Measurements from ENCODE around the gene GABBR2. TPM values are rescaled to one million over a fixed set of nuclear protein-coding genes. Genes with fewer than 3 reads are reported as not detected.

GABBR2 gene
- total and polyA plus RNA-seq, 2 of the 8 experiments (the other 6 are each of a cell fraction or from before 2014, with no cell fraction given) = 0.50 to 1.2 TPM

GRCh38 chr9:98479967-98480847 lies 228.5 kb downstream of the GABBR2 start:
- no peak overlapping the region for H3K56ac ChIP-seq (replicated peaks; ENCODE audit: insufficient read length, low read depth, low read length)
- DNase-seq (ENCODE audit: low read depth in 1 of 2, low spot score in 2 of 2) (no peak), FAIRE-seq (no peak)
- no peak overlapping the region for H3K14ac ChIP-seq (ENCODE audit: insufficient read length)
- H4K8ac ChIP-seq (ENCODE audit: extremely low read depth, insufficient read depth, low read length) = no peak overlapping the region
- H3K4me2 ChIP-seq (ENCODE audit: insufficient read depth in 1 of 2, low read depth in 2 of 2, low read length in 2 of 2) = no peak overlapping the region
- POLR2A ChIA-PET (ENCODE audit: partially characterized antibody) = no interaction called here
- H2BK15ac ChIP-seq (ENCODE audit: low read length) = no peak overlapping the region
- CTCF ChIA-PET (ENCODE audit: partially characterized antibody) = interaction anchor here (0.7 to 1.6 kb wide), 5 partner anchors 10 to 557 kb away, joined by 3 to 5 read pairs (median 3); no protein-coding TSS in a partner anchor
- 86% methylated on average over 5 of the region's 5 CpGs; no CpG with 5 or more reads in 1 of the 2 experiments for WGBS, 2 experiments (ENCODE audit: extremely low coverage in 1 of 2, insufficient coverage in 1 of 2, insufficient read length in 1 of 2, insufficient replicate concordance in 2 of 2, low coverage in 1 of 2, low lambda C conversion rate in 2 of 2, missing lambda C conversion rate in 1 of 2)
- H3K23me2 ChIP-seq (ENCODE audit: low read depth, low read length) = peaks cover 2% of the 10 kb centered on the region; the same call in 1 of the 2 replicates
- no peaks in the 10 kb centered on the region for H3K36me3 ChIP-seq (ENCODE audit: control insufficient read depth in 2 of 4, insufficient read depth in 4 of 4, low read length in 3 of 4)
- no peak overlapping the region for H3K27ac ChIP-seq (ENCODE audit: low read depth, low read length)
- no peak overlapping the region for H3K9ac ChIP-seq (replicated peaks in 1 of 4; ENCODE audit: extremely low read depth in 1 of 4, low read depth in 3 of 4, low read length in 3 of 4)
- no peak overlapping the region for H2BK5ac ChIP-seq (ENCODE audit: low read depth, low read length)
- no peak overlapping the region for H4K91ac ChIP-seq (replicated peaks; ENCODE audit: insufficient read length, low read length)
- no peak overlapping the region for H2BK12ac ChIP-seq (ENCODE audit: low read depth, low read length)
- H4K5ac ChIP-seq (ENCODE audit: insufficient read length, low read depth, low read length) = no peak overlapping the region
- TF ChIP-seq CBX8 (IDR thresholded peaks at IDR 0.05; ENCODE audit: borderline replicate concordance, low read depth, low read length) (no peak), ASH2L (IDR thresholded peaks at IDR 0.05; ENCODE audit: low read length) (no peak), HDAC6 (IDR thresholded peaks at IDR 0.05; ENCODE audit: low read depth, low read length) (no peak), POLR2A (IDR thresholded peaks at IDR 0.05; ENCODE audit: control extremely low read depth in 1 of 2, low read depth in 2 of 2, low read length in 2 of 2) (no peak), SP4 (IDR thresholded peaks at IDR 0.05; ENCODE audit: low read length) (no peak), POLR2AphosphoS5 (IDR thresholded peaks at IDR 0.05; ENCODE audit: low read depth, low read length) (no peak), BCL11A (IDR thresholded peaks at IDR 0.05; ENCODE audit: low read depth in 2 of 2, low read length in 2 of 2) (no peak), HDAC2 (IDR thresholded peaks at IDR 0.05; ENCODE audit: borderline replicate concordance in 1 of 2, low read depth in 2 of 2, low read length in 2 of 2) (no peak), MAX (IDR thresholded peaks at IDR 0.05) (no peak), CHD1 (IDR thresholded peaks at IDR 0.05; ENCODE audit: low read depth, low read length) (no peak), CTBP2 (IDR thresholded peaks at IDR 0.05; ENCODE audit: borderline replicate concordance, insufficient read depth, insufficient read length, low read length) (no peak)
- H3K4me1 ChIP-seq (replicated peaks in 1 of 4; ENCODE audit: control insufficient read depth in 3 of 4, insufficient read depth in 4 of 4, low read length in 3 of 4) = no peaks in the 10 kb centered on the region
- no peak overlapping the region for H2BK120ac ChIP-seq (replicated peaks; ENCODE audit: low read depth, low read length)
- H3K23ac ChIP-seq (ENCODE audit: insufficient read length) = no peak overlapping the region
- H2BK20ac ChIP-seq (ENCODE audit: low read length) = no peak overlapping the region
- H2AK5ac ChIP-seq (ENCODE audit: low read depth, low read length) = no peak overlapping the region
- H3K9me3 ChIP-seq (ENCODE audit: insufficient read depth in 2 of 2, low read depth in 1 of 2, low read length in 1 of 2) = no peaks in the 10 kb centered on the region
- H3K79me1 ChIP-seq (ENCODE audit: low read depth, low read length) = no peaks in the 10 kb centered on the region
- no peak overlapping the region for H3K18ac ChIP-seq (ENCODE audit: extremely low read depth, low read length)
- no peak overlapping the region for H3K4me3 ChIP-seq (ENCODE audit: extremely low read depth in 1 of 4, insufficient read depth in 2 of 4, low read depth in 3 of 4, low read length in 4 of 4)
- no peaks in the 10 kb centered on the region for H4K20me1 ChIP-seq (replicated peaks in 1 of 2; ENCODE audit: control insufficient read depth in 1 of 2, insufficient read depth in 2 of 2, low read length in 2 of 2)
- H3K27me3 ChIP-seq (replicated peaks in 1 of 4; ENCODE audit: control insufficient read depth in 3 of 4, extremely low read depth in 1 of 4, insufficient read depth in 3 of 4, low read length in 3 of 4) = no peaks in the 10 kb centered on the region; a peak in 1 of 7 replicates
- H2AFZ ChIP-seq (ENCODE audit: low read length) = no peak overlapping the region
- no peak overlapping the region for H3K4ac ChIP-seq (replicated peaks; ENCODE audit: insufficient read length, low read depth, low read length)
- no peaks in the 10 kb centered on the region for H3K79me2 ChIP-seq (ENCODE audit: control insufficient read depth in 1 of 2, insufficient read depth in 2 of 2, low read length in 2 of 2)

Data from H1 (cell line).